Peyer's patch (tissue), 4 donors: ENCODE results near the gene NXPH1.

ENCODE experiments used
- CTCF ChIP-seq, 6 experiments: fragments of 450-650 bp in 4 of 6; fragments of 200-600 bp in 2 of 6; sonication (generic) in 1 of 6; IDR thresholded peaks; one replicate each; pipeline ENCODE4 v1.5.1; 2017 to 2019; ENCODE audit warnings: antibody characterized with exemption in 6 of 6, mild to moderate bottlenecking in 3 of 6, moderate library complexity in 1 of 6
- POLR2A ChIP-seq, 2 donors: fragments of 450-650 bp; IDR thresholded peaks; one replicate each; pipeline ENCODE4 v1.5.1; 2017; ENCODE audit warnings: antibody characterized with exemption in 2 of 2, mild to moderate bottlenecking in 2 of 2, moderate library complexity in 2 of 2

- TF ChIP-seq CTCF (IDR thresholded peaks at IDR 0.05) (no peak), POLR2A (IDR thresholded peaks at IDR 0.05) (no peak)
These were observed 345.1 kb downstream of the NXPH1 start for GRCh38 chr7:8778459-8778858.
